ENCODE data around the gene LRCH4.
A peak's percentile ranks its signal among the peaks of the same experiment; 100 is the strongest.
"Not testable (repeated sequence)": the region's sequence is repeated elsewhere in the genome, so short reads cannot be mapped to it uniquely, and the experiment has no call there.

Gene LRCH4

DNA sequence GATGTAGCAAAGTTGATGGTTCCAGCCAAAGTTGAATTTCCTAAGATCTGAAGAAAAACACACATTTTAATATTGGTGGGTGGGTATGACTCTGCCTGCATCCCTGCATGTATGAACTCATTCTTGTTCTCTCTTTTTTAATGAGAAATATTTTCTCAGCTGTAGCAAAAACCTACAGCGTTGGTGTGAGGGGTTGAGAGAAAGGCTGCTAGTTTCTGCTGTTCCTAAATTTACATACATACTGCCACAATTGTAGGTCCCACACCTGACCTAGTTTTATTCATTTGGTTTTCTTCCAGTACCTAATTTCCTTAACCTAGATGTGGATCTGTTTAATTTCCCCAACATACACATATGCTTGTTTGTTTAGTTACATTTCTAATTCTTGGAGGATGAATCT, 42.3 kb downstream of the LRCH4 start:
- DNase-seq: no peak

DNA sequence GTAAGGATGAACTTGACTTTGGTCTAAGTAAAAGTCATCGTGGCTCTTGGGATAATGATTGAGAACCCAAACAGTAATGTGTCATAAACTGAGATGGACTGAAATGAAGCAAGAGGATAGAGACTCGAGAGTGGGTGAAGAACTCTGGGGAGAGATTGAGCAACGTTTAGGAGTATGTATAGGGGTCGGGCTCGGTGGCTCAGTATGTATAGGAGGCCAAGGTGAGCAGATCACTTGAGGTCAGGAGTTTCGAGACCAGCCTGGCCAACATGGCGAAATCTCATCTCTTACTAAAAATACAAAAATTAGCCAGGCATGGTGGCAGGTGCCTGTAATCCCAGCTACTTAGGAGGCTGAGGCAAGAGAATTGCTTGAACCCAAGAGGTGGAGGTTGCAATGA, 44.6 kb downstream of the LRCH4 start:
- DNase-seq: not testable (repeated sequence)

GRCh38 chr7:100540073-100540723, 45.7 kb downstream of the LRCH4 start:
- DNase-seq: no peak

DNA sequence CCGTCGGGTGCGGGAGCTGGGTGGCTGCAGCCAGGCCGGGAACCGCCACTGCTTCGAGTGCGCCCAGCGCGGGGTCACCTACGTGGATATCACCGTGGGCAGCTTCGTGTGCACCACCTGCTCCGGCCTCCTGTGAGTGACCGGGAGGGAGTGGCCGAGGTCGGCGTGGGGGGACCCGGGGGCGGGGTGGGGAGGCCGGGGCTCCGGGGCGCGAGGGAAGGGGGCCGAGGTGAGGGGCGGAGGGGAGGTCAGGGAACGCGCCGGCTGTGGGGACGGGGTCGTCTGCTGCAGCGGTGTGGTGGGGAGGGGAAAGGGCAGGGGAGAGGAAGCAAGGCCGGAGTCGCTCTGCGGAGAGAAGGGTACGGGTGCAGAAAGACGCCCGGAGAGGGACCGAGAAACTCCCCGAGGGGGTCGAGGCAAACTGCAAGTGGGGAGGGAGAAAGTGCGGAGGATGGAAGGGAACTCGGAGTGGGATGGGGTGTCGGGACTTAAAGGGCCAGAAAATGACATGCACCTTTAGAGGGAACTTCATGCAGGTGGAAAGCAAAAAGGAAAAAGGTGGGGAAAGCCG, 46.4 kb downstream of the LRCH4 start:
- no peak for DNase-seq

DNA sequence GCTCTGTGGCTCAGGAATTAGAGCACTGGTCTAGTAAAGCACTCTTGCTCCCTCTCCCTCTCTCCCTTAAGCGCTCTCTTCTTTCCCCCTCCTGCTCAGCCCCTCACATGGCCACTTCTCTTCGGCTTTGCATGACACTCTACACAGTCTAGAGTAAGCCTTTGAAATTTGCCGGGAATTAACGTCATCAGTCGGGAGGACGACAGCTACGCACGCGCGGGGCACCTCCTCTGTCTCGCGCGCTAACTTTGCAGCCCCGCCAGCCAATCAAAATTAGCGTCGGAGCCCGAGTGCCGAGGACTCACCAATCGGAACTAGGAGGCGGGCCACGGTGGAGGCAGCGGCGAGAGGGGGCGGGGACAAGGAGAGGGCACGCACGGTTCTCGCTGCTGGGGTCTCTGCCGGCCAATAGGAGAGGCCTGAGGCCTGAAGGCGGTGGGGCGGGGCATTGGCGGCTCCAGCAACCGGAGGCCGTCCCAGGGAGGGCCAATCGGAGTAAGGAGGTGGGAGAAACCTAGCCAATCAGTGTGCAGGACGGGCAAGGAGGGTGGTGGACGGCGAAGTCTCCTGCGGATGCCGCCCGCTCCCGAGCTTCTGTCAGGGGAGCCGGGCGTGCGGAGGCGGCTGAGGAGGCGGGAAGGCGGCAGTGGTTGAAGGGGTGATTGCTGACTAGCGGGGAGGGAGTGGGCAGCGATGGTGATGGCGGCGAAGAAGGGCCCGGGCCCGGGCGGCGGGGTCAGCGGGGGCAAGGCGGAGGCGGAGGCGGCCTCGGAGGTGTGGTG, 47.1 kb downstream of the LRCH4 start, which contains the start of gene AGFG2:
AGFG2 (plus strand) TSS at position 550 of the 782 bp plus-strand sequence; CDS start at position 694, 144 bp downstream.
- peak; percentile 91 for DNase-seq

DNA sequence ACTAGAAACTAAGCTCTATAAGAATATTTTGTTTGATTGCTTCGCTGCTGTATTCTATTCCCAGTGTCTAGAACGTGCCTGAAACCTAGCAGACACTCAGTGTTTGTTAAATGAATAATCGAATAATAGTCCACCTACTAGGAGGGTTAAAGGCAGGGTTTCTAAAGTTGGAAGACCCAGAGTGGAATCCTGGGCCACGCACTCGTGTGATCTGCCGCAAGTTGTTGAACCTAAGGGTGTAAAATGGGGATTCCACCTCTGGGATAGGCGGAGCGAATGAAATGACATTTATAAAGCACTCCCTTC, 47.6 kb downstream of the LRCH4 start:
- DNase-seq: no peak

GRCh38 chr7:100536695-100537094, 49.2 kb downstream of the LRCH4 start:
- not testable (repeated sequence) for DNase-seq

GRCh38 chr7:100535982-100536381, 49.9 kb downstream of the LRCH4 start:
- not testable (repeated sequence) for DNase-seq

DNA sequence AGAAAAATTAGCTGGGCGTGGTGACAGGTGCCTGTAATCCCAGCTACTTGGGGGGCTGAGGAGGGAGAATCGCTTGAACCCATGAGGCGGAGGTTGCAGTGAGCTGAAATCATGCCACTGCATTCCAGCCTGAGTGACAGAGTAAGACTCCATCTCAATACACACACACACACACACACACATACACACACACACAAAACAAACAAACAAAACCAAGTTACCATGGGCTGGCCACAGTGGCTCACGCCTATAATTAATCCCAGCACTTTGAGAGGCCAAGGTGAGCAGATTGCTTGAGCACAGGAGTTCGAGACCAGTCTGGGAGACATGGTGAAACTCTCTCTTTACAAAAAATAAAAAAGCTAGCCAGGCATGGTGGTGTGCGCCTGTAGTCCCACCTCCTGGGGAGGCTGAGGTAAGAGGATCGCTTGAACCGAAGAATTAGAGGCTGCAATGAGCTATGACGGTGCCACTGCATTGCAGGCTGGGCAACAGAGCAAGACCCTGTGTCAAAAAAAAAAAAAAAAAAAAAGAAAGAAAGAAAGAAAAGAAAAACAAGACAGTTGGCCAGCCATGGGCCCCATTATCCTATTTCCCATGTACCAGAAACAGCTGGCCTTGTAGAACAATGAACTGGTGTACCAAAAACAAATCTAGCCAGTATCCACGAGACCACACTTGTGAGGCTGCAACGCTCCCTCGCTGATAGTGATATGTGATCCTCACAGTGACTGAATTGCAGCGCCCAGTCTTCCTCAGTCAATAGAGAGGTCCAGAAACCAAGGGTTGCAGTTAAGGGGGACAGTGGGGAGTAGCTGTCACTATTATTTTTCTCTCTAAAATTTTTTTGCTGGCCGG, 53.5 kb downstream of the LRCH4 start:
- DNase-seq: no peak

DNA sequence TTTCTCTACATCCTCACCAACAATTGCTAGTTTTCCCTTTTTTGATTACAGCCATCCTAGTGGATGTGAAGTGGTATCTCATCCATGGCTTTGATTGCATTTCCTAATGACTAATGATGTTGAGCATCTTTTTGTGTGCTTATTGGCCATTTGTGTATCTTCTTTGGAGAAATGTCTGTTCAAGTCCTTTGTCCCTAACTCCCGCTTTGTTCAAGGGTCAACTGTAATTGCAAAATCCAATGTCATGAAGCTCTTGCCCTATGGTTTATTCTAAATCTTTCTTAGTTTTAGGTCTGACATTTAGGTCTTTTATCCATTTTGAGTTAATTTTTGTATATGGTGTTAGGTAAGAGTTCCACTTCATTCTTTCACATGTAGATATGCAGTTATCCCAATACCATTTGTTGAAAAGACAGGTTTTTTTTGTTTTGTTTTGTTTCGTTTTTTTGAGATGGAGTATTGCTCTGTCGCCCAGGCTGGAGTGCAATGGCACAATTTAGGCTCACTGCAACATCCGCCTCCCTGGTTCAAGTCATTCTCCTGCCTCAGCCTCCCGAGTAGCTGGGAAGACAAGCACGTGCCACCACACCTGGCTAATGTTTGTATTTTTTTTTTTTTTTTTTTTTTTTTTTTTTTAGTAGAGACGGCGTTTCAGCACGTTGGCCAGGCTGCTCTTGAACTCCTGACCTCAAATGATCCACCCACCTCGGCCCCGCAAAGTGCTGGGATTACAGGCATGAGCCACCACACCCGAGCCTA, 57.6 kb downstream of the LRCH4 start:
- DNase-seq: not testable (repeated sequence)
